ENCODE measurements around the gene TNS1.
"Not testable (repeated sequence)": the region's sequence is repeated elsewhere in the genome, so short reads cannot be mapped to it uniquely, and the experiment has no call there.

TNS1 gene

DNA sequence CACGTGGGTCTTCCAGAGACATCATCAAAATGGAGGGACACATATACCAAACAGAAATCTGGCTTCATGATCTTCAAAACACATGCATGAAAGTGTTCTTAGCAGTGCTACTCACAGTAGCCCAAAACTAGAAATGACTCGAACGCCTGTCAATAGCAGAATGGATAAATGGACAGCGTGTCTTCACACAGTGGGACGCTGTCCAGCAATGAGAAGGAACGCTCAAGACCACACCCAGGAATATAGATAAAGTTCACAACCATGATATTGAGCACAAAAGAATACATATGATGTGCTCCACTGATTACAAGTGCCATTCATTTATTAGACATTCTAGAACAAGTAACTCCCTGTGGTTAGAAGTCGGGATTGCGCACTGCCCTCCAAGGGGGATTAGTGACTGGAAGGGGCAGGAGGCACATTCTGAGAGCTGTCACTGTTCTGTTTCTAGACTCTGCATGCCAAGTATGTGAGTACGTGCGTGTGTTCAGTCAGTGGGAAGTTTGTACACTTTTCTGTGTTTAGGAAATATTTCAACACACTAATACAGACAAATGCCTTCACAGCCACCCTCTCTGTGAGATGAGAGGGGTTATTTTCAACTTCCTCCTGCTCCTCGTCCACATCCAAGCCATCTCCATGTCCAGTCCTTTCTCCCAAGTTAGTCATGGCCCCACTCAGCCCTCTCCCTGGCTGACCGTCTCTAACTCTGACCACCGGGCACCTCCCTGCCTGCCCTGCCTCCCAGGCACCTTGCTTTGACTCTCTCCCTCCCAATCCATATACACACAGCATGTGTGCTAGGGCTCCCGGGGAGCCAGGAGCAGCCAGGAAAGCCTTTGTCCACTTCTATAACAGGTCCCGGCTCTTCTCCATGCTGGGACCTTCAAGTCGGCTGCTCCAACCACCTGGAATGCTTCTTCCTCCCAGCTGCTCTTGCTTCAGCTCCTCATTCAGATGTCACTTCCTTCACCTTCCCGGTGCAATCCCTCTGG, 26.9 kb upstream of the TNS1 start:
- DNase-seq = no peak

DNA sequence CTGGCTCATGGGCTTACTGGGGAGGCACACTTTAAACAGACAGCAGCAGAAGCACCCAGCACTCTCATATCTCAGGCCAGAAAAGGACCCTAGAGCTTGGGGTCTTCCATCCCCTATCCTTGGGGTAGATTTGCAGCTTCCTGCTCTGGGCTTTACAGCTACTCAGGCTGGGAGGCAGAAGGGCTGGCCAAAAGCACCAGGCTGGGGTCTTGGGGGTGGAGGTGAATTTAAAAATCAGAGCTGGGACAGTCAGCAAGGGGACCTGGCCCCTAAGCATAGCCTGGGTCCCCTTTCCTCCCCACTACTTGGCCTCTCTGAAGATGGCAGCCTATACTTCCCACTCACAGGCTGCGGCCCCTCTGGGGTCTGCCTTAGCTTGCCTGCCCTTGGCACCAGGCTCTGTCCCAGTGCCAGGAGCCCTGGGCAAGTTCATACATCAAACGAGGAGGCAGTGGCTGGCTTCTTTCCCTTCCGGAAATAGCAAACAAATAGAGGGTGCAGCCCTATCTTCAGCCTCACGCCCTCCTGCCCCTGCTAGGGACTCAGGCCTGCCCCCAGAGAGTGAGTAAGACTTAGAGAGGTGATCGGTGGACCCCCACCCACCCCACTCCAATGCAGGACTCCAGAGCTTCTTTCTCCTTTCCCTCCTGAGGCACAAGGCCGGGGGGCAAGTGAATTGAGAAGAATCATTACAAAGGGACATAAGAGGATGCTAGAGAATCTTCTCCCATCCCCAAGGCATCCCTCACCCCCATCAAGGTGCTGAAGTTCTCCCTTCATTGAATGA, 26.0 kb upstream of the TNS1 start:
- DNase-seq = no peak

DNA sequence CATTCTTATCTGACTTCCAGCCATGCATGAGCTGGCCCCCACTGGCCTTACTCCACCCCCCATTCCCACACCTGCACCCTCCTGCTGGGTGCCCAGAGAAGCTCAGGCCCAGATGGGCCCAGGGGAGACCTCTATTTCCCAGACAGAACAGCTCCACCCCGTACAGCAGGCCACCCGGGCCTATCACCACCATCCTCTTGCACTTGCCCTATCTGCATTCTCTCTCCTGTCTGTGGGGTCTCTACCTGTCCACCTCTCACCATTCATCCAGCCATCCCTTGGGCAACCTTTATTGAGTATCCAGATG, 25.3 kb upstream of the TNS1 start:
- DNase-seq = no peak

GRCh38 chr2:218027426-218028188, 24.8 kb upstream of the TNS1 start:
- DNase-seq = no peak

GRCh38 chr2:218026676-218027425, 24.1 kb upstream of the TNS1 start:
- DNase-seq = no peak

DNA sequence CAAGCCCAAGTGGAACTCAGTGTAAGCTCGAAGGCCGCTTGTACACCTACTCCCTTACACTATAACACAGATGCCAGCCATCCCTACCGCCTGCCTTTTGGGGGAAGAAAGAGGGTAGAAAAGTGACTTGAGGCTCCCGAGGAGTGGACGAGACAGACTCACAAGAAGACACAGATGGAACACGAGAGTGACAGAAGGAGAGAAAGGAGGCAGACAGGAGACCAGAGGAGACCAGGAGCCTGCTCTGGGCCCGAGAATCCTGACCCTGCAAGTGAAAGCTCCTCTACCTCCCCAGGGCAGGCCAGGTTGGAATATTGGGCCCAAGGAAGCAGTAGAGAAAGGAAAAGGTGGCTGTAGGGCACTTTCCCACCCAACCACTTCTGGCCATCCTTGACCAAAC, 23.4 kb upstream of the TNS1 start:
- DNase-seq = no peak

- DNase-seq = no peak
These were observed 22.1 kb upstream of the TNS1 start for GRCh38 chr2:218024871-218025270.

GRCh38 chr2:218024336-218024735, 21.5 kb upstream of the TNS1 start:
- DNase-seq = no peak

DNA sequence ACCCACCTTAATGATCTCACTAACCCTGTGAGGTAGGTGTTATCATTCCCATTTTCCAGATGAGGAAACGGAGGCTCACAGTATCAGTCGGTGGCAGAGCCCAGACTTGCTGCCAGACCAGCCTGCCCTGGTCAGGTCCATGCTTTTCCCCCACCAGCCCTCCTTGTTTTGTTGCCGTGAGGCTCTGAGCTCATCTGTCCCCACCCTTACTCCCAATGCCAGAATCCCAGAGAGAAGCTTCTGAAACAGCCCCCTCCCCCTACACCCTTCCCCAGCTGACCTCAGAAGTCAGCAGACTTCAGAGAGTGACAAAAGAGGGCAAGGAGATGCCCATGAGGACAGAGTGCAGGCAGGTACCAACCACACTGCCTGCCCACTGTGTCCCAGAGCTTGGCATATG, 20.8 kb upstream of the TNS1 start:
- DNase-seq = no peak

- no peak for DNase-seq
These were observed 20.2 kb upstream of the TNS1 start for GRCh38 chr2:218022851-218023530.

- DNase-seq = no peak
These were observed 19.5 kb upstream of the TNS1 start for GRCh38 chr2:218022131-218022850.

DNA sequence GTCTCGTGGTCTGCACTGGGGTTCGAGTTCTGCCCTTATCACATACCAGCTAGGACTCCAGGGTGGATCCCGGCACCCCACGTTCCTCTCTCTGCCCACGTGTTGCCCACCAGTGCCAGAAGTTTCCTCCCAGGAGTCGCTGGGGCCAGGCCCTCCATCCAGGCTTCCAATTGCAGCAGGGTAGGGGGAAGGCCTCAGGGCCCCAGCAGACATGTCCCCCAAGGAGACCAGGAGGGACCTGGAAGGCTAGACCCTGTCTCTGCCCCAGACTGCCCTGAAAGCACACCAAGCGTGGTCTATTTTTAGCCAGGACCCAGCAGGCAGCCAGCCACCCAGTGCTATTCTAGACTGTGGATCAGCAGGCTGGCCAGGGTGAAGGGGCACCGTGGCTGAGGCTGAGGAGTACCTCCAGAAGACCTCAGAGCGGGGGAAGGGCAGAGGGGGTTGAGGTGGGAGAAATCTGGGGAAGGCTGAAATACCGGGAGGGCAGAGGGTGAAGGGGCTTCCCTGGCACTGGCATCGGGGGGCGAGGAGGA, 18.8 kb upstream of the TNS1 start:
- DNase-seq = no peak

DNA sequence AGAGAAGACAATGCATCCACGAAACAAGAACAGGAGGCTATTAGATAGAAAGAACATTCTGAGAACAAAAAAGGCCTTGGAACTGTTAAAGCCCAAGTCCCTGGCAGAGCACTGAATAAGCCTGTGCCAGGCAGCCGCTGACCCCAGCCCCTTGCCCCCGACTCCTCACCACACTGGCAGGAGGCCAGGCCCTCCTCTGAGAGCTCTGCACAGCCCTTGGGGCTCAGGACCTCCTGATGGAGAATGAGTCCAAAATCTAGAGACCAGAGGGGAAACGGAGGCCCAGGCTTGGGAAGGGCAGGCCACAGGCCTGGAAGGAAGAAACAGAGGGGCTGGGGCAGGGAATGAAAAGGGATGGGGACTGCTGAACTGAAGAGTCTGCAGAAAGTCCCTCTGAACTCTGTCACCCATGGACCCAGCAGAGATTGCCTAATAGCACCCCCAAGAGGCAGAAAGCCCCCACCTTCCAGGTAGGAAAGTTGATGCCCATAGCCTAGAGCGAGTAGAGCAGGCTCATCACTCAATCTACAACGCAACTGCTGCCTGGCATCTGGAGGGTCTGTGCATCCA, 18.3 kb upstream of the TNS1 start:
- no peak for DNase-seq

GRCh38 chr2:218020281-218020680, 17.5 kb upstream of the TNS1 start:
- no peak for DNase-seq

- no peak for DNase-seq
These were observed 16.7 kb upstream of the TNS1 start for GRCh38 chr2:218019411-218020060.

DNA sequence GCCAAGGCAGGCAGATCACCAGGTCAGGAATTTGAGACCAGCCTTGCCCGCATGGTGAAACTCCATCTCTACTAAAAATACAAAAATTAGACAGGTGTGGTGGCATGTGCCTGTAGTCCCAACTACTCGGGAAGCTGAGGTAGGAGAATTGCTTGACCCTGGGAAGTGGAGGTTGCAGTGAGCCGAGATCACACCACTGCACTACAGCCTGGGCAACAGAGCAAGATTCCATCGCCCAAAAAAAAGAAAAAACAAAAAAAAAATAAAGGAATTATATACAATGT, 16.0 kb upstream of the TNS1 start:
- DNase-seq = not testable (repeated sequence)

DNA sequence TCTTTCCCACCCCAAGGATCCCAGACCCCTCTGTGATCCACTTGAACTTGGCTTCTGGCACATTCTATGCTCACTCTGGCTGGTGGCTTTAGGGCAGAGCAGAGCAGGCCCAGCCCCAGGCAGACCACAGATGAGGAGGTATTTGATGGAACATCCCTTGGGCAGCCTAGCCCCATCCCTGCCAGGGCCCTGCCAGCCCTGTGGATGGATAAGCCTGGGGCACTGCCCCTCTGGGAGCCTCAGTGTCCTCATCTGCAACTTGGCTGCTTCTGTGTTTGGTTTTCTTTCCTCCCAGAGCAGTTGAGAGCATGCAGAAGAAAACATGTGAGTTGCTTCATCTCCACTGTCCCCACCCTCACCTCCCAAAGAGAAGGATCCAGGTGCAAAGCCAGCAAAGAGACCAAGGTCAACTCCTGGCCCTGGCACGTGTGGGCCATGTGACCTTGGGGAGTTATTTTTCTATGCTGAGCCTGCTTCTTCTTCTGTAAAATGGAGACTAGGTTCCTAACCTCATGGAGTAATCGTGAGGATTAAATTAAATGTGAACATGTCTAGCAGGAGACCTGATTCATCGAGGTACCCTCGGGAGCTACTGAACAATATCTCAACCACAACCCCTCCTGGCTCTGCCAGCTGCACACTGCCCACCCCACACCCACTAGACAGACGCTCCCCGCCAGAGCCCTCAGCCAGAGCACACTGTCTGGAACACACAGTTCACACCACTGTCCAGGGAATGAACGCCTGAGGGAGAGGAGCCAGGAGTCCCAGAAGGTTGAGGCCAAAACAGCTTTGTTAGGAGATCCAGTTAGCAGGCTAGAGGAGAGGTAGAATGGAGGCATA, 14.6 kb upstream of the TNS1 start:
- DNase-seq = no peak

DNA sequence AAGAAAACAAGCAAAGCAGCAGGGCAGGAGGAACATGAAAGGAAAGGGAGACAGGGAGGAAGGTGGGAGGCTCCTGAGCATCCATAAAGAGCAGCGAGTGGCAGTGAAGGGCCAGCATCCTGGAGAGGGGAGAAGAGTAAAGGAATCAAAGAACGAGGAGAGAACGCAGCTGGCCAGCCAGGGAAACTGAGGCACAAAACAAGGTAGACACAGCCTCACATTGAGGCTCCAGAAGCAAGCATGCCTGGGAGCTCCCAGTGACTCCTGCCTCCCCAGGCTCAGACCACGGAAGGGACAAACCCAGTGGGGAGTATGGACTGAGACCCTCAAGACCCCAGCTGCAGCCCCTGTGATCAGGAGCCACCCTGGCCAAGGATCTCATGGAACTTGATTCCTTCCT, 14.0 kb upstream of the TNS1 start:
- no peak for DNase-seq

All from T1000 (cell line).